ENCODE data around the gene STARD13. TPM values are rescaled to one million over a fixed set of nuclear protein-coding genes. Genes with fewer than 3 reads are reported as not detected.

Gene STARD13
- total RNA-seq, 2 donors from 2014 or later, result 43.9 to 47.1 TPM

- TF ChIP-seq, protein P1, sequence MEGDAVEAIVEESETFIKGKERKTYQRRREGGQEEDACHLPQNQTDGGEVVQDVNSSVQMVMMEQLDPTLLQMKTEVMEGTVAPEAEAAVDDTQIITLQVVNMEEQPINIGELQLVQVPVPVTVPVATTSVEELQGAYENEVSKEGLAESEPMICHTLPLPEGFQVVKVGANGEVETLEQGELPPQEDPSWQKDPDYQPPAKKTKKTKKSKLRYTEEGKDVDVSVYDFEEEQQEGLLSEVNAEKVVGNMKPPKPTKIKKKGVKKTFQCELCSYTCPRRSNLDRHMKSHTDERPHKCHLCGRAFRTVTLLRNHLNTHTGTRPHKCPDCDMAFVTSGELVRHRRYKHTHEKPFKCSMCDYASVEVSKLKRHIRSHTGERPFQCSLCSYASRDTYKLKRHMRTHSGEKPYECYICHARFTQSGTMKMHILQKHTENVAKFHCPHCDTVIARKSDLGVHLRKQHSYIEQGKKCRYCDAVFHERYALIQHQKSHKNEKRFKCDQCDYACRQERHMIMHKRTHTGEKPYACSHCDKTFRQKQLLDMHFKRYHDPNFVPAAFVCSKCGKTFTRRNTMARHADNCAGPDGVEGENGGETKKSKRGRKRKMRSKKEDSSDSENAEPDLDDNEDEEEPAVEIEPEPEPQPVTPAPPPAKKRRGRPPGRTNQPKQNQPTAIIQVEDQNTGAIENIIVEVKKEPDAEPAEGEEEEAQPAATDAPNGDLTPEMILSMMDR (IDR thresholded peaks at IDR 0.05), result no peak
- Histone ChIP-seq H3K27me3 (replicated peaks; ENCODE audit: insufficient read depth) (no peaks in the 10 kb centered on the region), H3K27ac (no peak overlapping the region), H3K36me3 (no peaks in the 10 kb centered on the region), H3K4me3 (no peak overlapping the region), H3K4me1 (ENCODE audit: control insufficient read depth in 1 of 2, low read depth in 2 of 2) (peaks cover 18 to 50% of the 10 kb centered on the region in 2 donors), H3K9me3 (no peaks in the 10 kb centered on the region)
- DNase-seq (ENCODE audit: low spot score), result no peak
- ATAC-seq (ENCODE audit: insufficient number of reproducible peaks, low FRiP score, low read depth), result no peak
These were observed 75.5 kb downstream of the STARD13 start for GRCh38 chr13:33210090-33210489.

- DNase-seq (ENCODE audit: low spot score) (no peak), ATAC-seq (ENCODE audit: insufficient number of reproducible peaks, low FRiP score, low read depth) (no peak)
- peaks cover 8 to 37% of the 10 kb centered on the region in 2 donors for H3K4me1 ChIP-seq (ENCODE audit: control insufficient read depth in 1 of 2, low read depth in 2 of 2)
- H3K36me3 ChIP-seq, result no peaks in the 10 kb centered on the region
- TF ChIP-seq, protein P1 (IDR thresholded peaks at IDR 0.05), result no peak
- H3K27me3 ChIP-seq (replicated peaks; ENCODE audit: insufficient read depth), result no peaks in the 10 kb centered on the region
- H3K4me3 ChIP-seq, result no peak overlapping the region
- H3K27ac ChIP-seq, result peak overlapping the region in 1 of 2 donors; percentile 76
- H3K9me3 ChIP-seq, result no peaks in the 10 kb centered on the region
These were observed 77.0 kb downstream of the STARD13 start for GRCh38 chr13:33208290-33209220.

- Histone ChIP-seq H3K27me3 (replicated peaks; ENCODE audit: insufficient read depth) (no peaks in the 10 kb centered on the region), H3K4me1 (ENCODE audit: control insufficient read depth in 1 of 2, low read depth in 2 of 2) (peaks cover 13 to 38% of the 10 kb centered on the region in 2 donors), H3K27ac (peak overlapping the region; percentile 76 to 83), H3K36me3 (no peaks in the 10 kb centered on the region), H3K9me3 (no peaks in the 10 kb centered on the region), H3K4me3 (no peak overlapping the region)
- TF ChIP-seq, protein P1 (IDR thresholded peaks at IDR 0.05), result no peak
- ATAC-seq (ENCODE audit: insufficient number of reproducible peaks, low FRiP score, low read depth) (no peak), DNase-seq (ENCODE audit: low spot score) (no peak)
These were observed 78.0 kb downstream of the STARD13 start for GRCh38 chr13:33207615-33207961.

DNA sequence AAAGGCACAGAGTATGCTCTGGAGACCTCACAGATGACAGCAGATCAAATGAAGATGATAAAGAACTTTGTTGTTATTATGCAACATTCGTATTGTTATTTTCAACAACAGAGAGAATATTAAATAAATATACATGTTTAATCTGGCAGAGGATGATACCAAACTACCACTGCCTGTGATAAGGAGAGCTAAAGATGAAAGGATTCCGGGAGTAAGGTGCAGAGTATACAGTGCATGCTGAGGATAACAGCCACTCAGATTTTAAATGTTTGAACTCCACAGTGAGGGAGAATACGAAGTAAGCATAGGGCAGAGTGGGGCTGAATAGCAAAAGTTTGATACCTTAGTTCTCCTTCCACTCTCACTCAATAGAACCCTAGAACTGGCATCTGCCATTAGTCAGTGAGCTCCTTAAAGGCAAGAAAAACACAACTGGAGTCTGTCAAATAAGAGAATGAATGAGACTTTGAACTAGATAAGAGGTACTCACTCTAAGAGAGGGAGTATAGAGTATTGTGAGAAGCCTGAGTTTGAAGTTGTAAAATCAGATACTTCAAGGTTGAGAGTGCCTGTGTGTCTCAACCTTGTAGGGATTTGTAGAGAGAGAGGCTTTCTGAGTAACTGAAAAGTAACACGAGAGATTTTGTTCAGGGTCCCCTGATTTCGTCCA, 78.5 kb downstream of the STARD13 start:
- DNase-seq (ENCODE audit: low spot score) (no peak), ATAC-seq (ENCODE audit: insufficient number of reproducible peaks, low FRiP score, low read depth) (no peak)
- no peak overlapping the region for H3K4me3 ChIP-seq
- H3K9me3 ChIP-seq, result no peaks in the 10 kb centered on the region
- H3K27ac ChIP-seq, result peak overlapping the region; percentile 76 to 83
- H3K4me1 ChIP-seq (ENCODE audit: control insufficient read depth in 1 of 2, low read depth in 2 of 2), result peaks cover 16 to 43% of the 10 kb centered on the region in 2 donors
- TF ChIP-seq, protein P1 (IDR thresholded peaks at IDR 0.05), result no peak
- H3K36me3 ChIP-seq, result no peaks in the 10 kb centered on the region
- no peaks in the 10 kb centered on the region for H3K27me3 ChIP-seq (replicated peaks; ENCODE audit: insufficient read depth)

DNA sequence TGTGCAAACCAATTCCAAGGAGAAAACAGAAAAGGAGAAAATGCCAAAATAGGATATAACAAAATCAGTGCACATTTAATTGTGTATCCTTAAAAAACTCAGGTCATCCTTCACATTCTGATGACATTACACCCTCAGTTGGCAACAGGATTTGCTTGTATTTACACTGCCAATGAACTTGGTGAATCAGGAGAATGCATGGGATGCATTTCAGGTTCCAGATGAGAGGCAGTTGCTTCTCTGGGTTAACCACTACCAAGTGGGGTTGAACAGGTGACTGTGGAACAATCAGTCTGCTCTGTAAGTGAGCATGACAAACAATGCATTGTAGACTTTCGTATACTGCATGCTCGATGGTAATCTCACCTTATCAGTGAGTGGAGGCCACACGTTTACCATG, 79.1 kb downstream of the STARD13 start:
- no peak for ATAC-seq (ENCODE audit: insufficient number of reproducible peaks, low FRiP score, low read depth)
- H3K4me3 ChIP-seq, result no peak overlapping the region
- H3K9me3 ChIP-seq, result no peaks in the 10 kb centered on the region
- H3K4me1 ChIP-seq (ENCODE audit: control insufficient read depth in 1 of 2, low read depth in 2 of 2), result peaks cover 16 to 49% of the 10 kb centered on the region in 2 donors
- no peak for DNase-seq (ENCODE audit: low spot score)
- H3K36me3 ChIP-seq, result no peaks in the 10 kb centered on the region
- H3K27me3 ChIP-seq (replicated peaks; ENCODE audit: insufficient read depth), result no peaks in the 10 kb centered on the region
- TF ChIP-seq, protein P1 (IDR thresholded peaks at IDR 0.05), result no peak
- peak overlapping the region; percentile 76 to 83 for H3K27ac ChIP-seq
